ENCODE data around the gene ADCY5.

ADCY5 gene

DNA sequence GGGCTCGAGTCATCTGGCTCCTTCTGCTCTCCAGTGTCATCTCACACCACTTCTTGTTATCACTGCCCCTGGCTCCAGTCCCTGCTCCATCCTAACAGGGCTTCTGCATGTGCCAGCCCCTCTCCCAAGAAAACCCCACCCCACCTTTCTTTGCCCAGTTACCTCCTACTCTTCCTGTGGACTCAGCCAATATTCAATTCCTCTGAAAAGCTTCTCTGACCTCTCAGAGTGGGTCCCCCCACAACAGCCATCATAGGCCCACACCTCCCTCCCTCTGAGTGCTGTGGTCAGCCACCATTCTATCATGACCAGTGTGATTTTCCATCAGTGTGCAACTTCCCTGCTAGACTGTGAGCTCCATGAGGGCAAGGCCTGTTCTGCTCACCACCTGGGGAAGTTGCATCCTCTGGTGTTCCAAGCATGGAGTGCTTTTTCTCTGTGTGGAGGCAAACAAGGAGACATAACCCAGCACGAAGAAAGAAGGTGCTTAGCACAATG lies 71.6 kb downstream of the ADCY5 start:
- H3K4me3 ChIP-seq = no peak overlapping the region
- no peaks in the 10 kb centered on the region for H3K27me3 ChIP-seq
- no peaks in the 10 kb centered on the region for H3K36me3 ChIP-seq
- H4K20me1 ChIP-seq = no peaks in the 10 kb centered on the region
- no peak overlapping the region for H3K27ac ChIP-seq
- no peak overlapping the region for H3K9ac ChIP-seq
- H3K9me3 ChIP-seq (replicated peaks in 1 of 11) = no peaks in the 10 kb centered on the region
- no peak for TF ChIP-seq Cebpa-rat (IDR thresholded peaks at IDR 0.05)
- peaks cover 0 to 20% (median 10%) of the 10 kb centered on the region in 10 experiments; a peak in 16 of 20 replicates for H3K4me1 ChIP-seq
- H3K4me2 ChIP-seq = peak overlapping the region in 5 of 11 experiments; percentile 41 to 65 (median 43); a peak in 5 of 22 replicates

DNA sequence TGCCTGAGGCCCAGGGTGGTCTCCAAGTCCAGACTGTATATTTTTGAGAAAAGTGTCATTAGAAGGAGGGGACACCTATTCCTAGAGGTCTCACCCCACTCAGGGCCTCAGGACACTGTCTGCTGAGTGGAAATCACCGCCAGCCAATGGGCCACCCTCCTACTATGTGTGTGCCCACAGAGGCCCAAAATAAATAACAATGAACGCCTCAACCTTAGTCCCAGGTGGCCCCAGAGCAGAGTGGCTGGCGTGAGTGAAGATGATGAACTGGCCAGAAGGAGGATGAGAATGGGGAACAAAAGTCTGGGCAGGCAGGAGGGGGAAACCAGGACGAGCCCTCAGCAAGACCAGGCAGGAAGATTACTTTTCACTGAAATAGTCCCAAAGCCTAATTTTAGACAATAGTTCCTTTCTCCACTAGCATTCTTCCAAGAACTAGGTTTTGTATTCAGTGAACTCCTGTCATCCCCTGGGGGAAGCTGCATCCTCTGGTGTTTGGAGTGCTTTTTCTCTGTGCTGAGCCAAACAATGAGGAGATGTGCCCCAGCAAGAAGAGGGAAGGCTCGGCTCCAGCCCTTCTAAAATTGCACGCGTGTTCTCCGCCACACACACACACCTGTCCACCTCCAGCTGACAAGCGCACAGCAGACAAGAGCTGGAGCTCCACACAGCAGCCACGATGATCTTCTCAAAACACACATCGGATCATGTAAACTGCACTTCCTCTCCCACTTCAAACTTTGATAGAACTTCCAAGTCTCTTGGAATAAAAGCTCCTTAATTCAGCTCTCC lies 72.2 kb downstream of the ADCY5 start:
- Histone ChIP-seq H3K27me3 (no peaks in the 10 kb centered on the region), H3K4me2 (peak overlapping the region in 10 of 11 experiments; percentile 17 to 65 (median 42); a peak in 17 of 22 replicates), H4K20me1 (no peaks in the 10 kb centered on the region), H3K4me1 (peaks cover 0 to 19% (median 10%) of the 10 kb centered on the region in 10 experiments; a peak in 16 of 20 replicates), H3K9me3 (replicated peaks in 1 of 11) (no peaks in the 10 kb centered on the region), H3K9ac (no peak overlapping the region), H3K36me3 (no peaks in the 10 kb centered on the region), H3K4me3 (no peak overlapping the region), H3K27ac (no peak overlapping the region)
- no peak for TF ChIP-seq Cebpa-rat (IDR thresholded peaks at IDR 0.05)

- H3K27me3 ChIP-seq = no peaks in the 10 kb centered on the region
- no peaks in the 10 kb centered on the region for H3K9me3 ChIP-seq (replicated peaks in 1 of 11)
- no peak overlapping the region for H3K27ac ChIP-seq
- peaks cover 0 to 16% (median 10%) of the 10 kb centered on the region in 10 experiments; a peak in 16 of 20 replicates for H3K4me1 ChIP-seq
- no peaks in the 10 kb centered on the region for H4K20me1 ChIP-seq
- TF ChIP-seq Cebpa-rat (IDR thresholded peaks at IDR 0.05) = no peak
- no peak overlapping the region for H3K9ac ChIP-seq
- H3K4me2 ChIP-seq = no peak overlapping the region
- no peaks in the 10 kb centered on the region for H3K36me3 ChIP-seq
- no peak overlapping the region for H3K4me3 ChIP-seq
These were observed 73.6 kb downstream of the ADCY5 start for GRCh38 chr3:123375014-123375940.

GRCh38 chr3:123374016-123374415 lies 74.9 kb downstream of the ADCY5 start:
- H3K27me3 ChIP-seq = no peaks in the 10 kb centered on the region
- H3K9me3 ChIP-seq (replicated peaks in 1 of 11) = peaks cover 0 to 9% (median 3%) of the 10 kb centered on the region in 11 experiments; a peak in 8 of 22 replicates
- peaks cover 0 to 16% (median 10%) of the 10 kb centered on the region in 10 experiments; a peak in 16 of 20 replicates for H3K4me1 ChIP-seq
- H3K9ac ChIP-seq = no peak overlapping the region
- no peak overlapping the region for H3K4me2 ChIP-seq
- no peaks in the 10 kb centered on the region for H3K36me3 ChIP-seq
- H3K4me3 ChIP-seq = no peak overlapping the region
- no peak overlapping the region for H3K27ac ChIP-seq
- TF ChIP-seq Cebpa-rat (IDR thresholded peaks at IDR 0.05) = no peak
- H4K20me1 ChIP-seq = no peaks in the 10 kb centered on the region

GRCh38 chr3:123373474-123373987 lies 75.4 kb downstream of the ADCY5 start:
- peaks cover 0 to 14% (median 6%) of the 10 kb centered on the region in 11 experiments; a peak in 8 of 22 replicates for H3K9me3 ChIP-seq (replicated peaks in 1 of 11)
- TF ChIP-seq Cebpa-rat (IDR thresholded peaks at IDR 0.05) = no peak

GRCh38 chr3:123372686-123373473 lies 76.0 kb downstream of the ADCY5 start:
- no peaks in the 10 kb centered on the region for H4K20me1 ChIP-seq
- no peaks in the 10 kb centered on the region for H3K27me3 ChIP-seq
- H3K9ac ChIP-seq = no peak overlapping the region
- H3K4me2 ChIP-seq = no peak overlapping the region
- H3K27ac ChIP-seq = no peak overlapping the region
- no peak for TF ChIP-seq Cebpa-rat (IDR thresholded peaks at IDR 0.05)
- peaks cover 0 to 16% (median 10%) of the 10 kb centered on the region in 10 experiments; a peak in 16 of 20 replicates for H3K4me1 ChIP-seq
- no peaks in the 10 kb centered on the region for H3K36me3 ChIP-seq
- peaks cover 0 to 16% (median 10%) of the 10 kb centered on the region in 11 experiments; a peak in 8 of 22 replicates for H3K9me3 ChIP-seq (replicated peaks in 1 of 11)
- H3K4me3 ChIP-seq = no peak overlapping the region

More at GRCh38 chr3:123373474-123373987, 75.4 kb downstream of the ADCY5 start:
- H3K36me3 ChIP-seq = no peaks in the 10 kb centered on the region
- H4K20me1 ChIP-seq = no peaks in the 10 kb centered on the region
- H3K4me1 ChIP-seq = peaks cover 0 to 16% (median 10%) of the 10 kb centered on the region in 10 experiments; a peak in 16 of 20 replicates
- H3K27me3 ChIP-seq = no peaks in the 10 kb centered on the region
- no peak overlapping the region for H3K9ac ChIP-seq
- no peak overlapping the region for H3K27ac ChIP-seq
- no peak overlapping the region for H3K4me3 ChIP-seq
- no peak overlapping the region for H3K4me2 ChIP-seq

DNA sequence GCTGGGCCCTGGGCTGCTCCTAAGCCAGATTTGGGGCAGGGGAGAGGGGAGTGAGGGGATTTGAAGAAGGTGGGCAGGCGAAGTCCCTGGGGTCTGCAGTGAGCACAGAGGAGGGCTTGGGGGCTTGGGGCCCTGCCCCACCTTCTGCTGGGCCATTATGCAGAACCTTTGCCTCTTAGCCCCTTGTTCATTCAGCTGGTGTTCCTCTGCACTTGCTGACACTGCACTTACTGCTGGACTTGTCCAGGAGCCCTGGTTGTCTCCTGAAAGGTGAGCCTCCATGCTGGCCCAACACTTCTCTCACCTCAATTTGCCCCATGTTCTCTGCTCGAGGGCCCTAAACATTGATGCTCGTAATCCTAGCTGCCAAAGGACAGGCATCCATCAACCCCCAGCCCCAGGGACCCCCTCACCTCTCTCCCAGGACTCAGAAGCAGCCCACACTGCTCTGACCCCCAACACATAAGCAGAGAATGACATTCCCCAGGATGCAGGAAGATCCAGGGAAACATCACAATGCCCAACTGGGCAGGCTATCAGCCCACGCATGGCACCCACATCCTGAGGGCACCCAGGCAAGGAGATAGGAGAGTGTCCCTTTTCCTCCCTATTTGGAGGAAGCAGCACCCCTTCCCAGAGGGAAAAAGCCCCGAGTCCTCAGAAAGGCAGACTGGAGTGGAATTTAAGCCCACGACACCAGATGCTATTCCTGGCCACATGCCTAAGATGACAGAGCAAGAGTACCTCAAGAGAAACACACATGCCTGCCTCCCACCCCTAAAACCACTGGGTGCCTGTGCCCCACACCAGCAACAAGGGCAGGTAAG lies 76.8 kb downstream of the ADCY5 start:
- peaks cover 0 to 16% (median 10%) of the 10 kb centered on the region in 11 experiments; a peak in 8 of 22 replicates for H3K9me3 ChIP-seq (replicated peaks in 1 of 11)
- no peaks in the 10 kb centered on the region for H3K36me3 ChIP-seq
- peaks cover 0 to 15% (median 10%) of the 10 kb centered on the region in 10 experiments; a peak in 16 of 20 replicates for H3K4me1 ChIP-seq
- H3K4me2 ChIP-seq = no peak overlapping the region
- no peak overlapping the region for H3K4me3 ChIP-seq
- no peak overlapping the region for H3K27ac ChIP-seq
- TF ChIP-seq Cebpa-rat (IDR thresholded peaks at IDR 0.05) = no peak
- no peaks in the 10 kb centered on the region for H4K20me1 ChIP-seq
- H3K9ac ChIP-seq = no peak overlapping the region
- no peaks in the 10 kb centered on the region for H3K27me3 ChIP-seq
